Measurements from ENCODE around the gene CLECL1.

Gene CLECL1

DNA sequence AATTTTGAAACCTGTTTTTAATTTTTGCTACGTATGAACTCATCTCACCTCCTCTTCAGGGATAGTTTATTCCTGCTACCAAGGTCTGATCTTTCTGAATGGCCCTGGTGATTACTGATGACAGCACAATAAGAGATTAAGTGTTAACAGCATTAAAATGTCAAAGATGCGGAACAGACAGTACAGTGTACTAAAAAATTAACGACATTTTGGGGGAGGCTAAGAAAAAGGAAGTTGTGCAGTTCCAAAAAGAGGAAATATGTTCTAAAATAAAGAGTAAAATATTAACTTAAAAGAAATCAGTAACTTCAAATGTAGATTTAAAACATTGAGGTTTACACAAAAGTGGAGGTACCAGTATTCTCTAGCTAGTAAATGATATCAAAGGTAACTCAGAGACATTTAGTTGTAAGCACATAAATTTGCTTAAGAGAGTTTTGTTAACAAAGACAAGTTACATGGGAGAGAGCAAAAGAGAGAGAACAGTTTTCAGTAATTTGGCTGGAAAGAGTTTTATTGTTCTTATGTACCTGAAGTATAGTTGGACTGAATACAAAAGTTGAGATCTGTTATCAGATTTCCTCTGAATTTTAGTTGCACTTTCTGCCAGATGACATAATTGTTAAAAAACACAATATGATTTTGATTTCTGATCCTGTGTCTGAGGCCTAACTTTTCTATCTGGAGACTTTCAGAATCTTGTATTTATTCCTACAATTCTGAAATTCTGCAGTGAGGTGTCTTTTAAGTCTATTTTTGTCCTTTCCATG is 4.2 kb upstream of the CLECL1 start:
- H3K4me3 ChIP-seq (ENCODE audit: low read depth, low read length), result no peak overlapping the region
- H2AFZ ChIP-seq (ENCODE audit: low read length, unreplicated experiment), result no peak overlapping the region
- no peaks in the 10 kb centered on the region; the same call in 1 of the 2 replicates for H3K27me3 ChIP-seq (ENCODE audit: insufficient read depth, low read length)
- H3K36me3 ChIP-seq (ENCODE audit: insufficient read depth, low read length), result no peaks in the 10 kb centered on the region
- H3K27ac ChIP-seq (ENCODE audit: low read depth, low read length), result no peak overlapping the region
- no peaks in the 10 kb centered on the region for H3K79me2 ChIP-seq (ENCODE audit: control insufficient read depth, insufficient read depth, low read length, unreplicated experiment)
- H3K4me1 ChIP-seq (ENCODE audit: control insufficient read depth, insufficient read depth, low read length, unreplicated experiment), result no peaks in the 10 kb centered on the region

DNA sequence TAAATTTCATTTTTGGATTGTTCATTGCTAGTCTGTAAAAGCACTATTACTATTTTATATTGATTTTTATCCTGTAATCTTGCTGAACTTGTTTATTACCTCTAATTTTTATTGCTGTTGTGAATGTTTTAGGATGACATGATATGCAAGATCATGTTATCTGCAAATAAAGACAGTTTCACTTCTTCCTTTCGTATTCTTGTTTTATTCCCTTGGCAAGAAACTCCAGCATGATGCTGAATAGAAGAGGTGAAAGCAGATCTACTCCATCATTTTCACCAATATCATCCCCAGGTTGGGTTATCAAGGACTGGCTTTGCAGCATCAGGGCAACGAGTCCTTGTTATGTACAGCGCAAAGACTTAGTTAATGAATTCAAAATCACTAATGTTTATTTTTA is 2.7 kb upstream of the CLECL1 start:
- no peak overlapping the region for H2AFZ ChIP-seq (ENCODE audit: low read length, unreplicated experiment)
- no peak overlapping the region for H3K4me3 ChIP-seq (ENCODE audit: low read depth, low read length)
- H3K36me3 ChIP-seq (ENCODE audit: insufficient read depth, low read length), result no peaks in the 10 kb centered on the region
- H3K4me1 ChIP-seq (ENCODE audit: control insufficient read depth, insufficient read depth, low read length, unreplicated experiment), result no peaks in the 10 kb centered on the region
- no peaks in the 10 kb centered on the region for H3K79me2 ChIP-seq (ENCODE audit: control insufficient read depth, insufficient read depth, low read length, unreplicated experiment)
- H3K27me3 ChIP-seq (ENCODE audit: insufficient read depth, low read length), result no peaks in the 10 kb centered on the region; the same call in 1 of the 2 replicates
- no peak overlapping the region for H3K27ac ChIP-seq (ENCODE audit: low read depth, low read length)

DNA sequence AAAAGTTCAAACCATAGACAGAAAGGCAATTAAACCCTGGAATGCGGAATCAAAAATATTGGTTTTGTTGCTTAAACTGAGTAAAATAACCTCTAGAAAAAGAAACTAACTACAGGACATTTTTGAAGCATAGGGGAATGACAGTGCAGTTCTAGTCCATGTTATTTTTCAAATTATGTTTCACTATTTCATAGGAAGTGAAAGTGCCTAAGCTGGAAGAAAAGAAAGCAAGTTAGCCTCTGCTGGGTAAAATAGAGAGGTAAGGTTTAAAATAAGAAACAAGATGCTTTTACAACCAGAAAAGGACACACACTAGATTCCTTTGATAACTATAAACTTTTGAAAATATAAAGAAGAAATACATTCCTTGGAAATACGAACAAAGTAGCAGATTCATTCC is 1.1 kb downstream of the CLECL1 start:
- peak overlapping the region; percentile 15; the same call in 1 of the 2 replicates for H3K4me3 ChIP-seq (ENCODE audit: low read depth, low read length)
- H3K36me3 ChIP-seq (ENCODE audit: insufficient read depth, low read length), result no peaks in the 10 kb centered on the region
- no peak overlapping the region for H3K27ac ChIP-seq (ENCODE audit: low read depth, low read length)
- H3K79me2 ChIP-seq (ENCODE audit: control insufficient read depth, insufficient read depth, low read length, unreplicated experiment), result no peaks in the 10 kb centered on the region
- no peaks in the 10 kb centered on the region for H3K27me3 ChIP-seq (ENCODE audit: insufficient read depth, low read length)
- peak overlapping the region; percentile 72 for H2AFZ ChIP-seq (ENCODE audit: low read length, unreplicated experiment)
- H3K4me1 ChIP-seq (ENCODE audit: control insufficient read depth, insufficient read depth, low read length, unreplicated experiment), result no peaks in the 10 kb centered on the region

DNA sequence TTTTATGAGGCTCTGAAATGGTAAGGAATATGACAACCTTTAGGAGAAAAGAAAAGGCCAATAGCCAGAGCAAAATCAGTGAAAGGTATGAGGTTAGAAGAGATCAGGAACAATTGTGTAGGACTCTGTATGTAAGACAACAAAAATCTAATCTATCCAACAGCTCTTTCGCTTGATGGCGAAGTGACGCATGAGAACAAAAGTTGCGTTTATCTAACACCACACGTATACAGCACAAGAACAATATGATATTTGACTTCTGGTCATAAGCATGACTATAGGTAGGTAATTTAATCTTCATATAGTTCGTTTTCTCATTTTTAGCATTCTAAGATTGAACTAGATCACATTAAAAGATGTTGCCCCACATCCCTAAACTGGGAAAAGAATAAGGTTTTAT is 1.5 kb downstream of the CLECL1 start:
- H3K27me3 ChIP-seq (ENCODE audit: insufficient read depth, low read length), result no peaks in the 10 kb centered on the region
- H3K36me3 ChIP-seq (ENCODE audit: insufficient read depth, low read length), result no peaks in the 10 kb centered on the region
- H3K27ac ChIP-seq (ENCODE audit: low read depth, low read length), result no peak overlapping the region
- H3K4me1 ChIP-seq (ENCODE audit: control insufficient read depth, insufficient read depth, low read length, unreplicated experiment), result no peaks in the 10 kb centered on the region
- no peaks in the 10 kb centered on the region for H3K79me2 ChIP-seq (ENCODE audit: control insufficient read depth, insufficient read depth, low read length, unreplicated experiment)
- peak overlapping the region; percentile 15; the same call in 1 of the 2 replicates for H3K4me3 ChIP-seq (ENCODE audit: low read depth, low read length)
- peak overlapping the region; percentile 72 for H2AFZ ChIP-seq (ENCODE audit: low read length, unreplicated experiment)

DNA sequence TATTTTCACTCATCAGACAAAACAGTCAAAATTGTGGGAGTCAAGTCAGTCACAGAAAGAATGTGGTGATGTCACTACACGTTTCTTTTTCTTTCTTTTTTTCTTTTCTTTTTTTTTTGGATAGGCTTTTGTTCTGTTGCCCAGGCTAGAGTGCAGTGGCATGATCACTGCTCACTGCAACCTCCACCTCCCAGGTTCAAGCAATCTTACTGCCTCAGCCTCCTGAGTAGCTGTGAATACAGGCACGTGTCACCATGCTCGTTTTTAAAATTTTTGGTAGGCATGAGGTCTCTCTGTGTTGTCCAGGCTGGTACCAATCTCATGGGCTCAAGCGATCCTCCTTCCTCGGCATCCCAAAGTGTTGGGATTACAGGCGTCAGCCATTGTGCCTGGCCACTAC is 2.3 kb downstream of the CLECL1 start:
- Histone ChIP-seq H3K36me3 (ENCODE audit: insufficient read depth, low read length) (no peaks in the 10 kb centered on the region), H2AFZ (ENCODE audit: low read length, unreplicated experiment) (no peak overlapping the region), H3K79me2 (ENCODE audit: control insufficient read depth, insufficient read depth, low read length, unreplicated experiment) (no peaks in the 10 kb centered on the region), H3K27ac (ENCODE audit: low read depth, low read length) (no peak overlapping the region), H3K4me3 (ENCODE audit: low read depth, low read length) (no peak overlapping the region), H3K27me3 (ENCODE audit: insufficient read depth, low read length) (no peaks in the 10 kb centered on the region), H3K4me1 (ENCODE audit: control insufficient read depth, insufficient read depth, low read length, unreplicated experiment) (no peaks in the 10 kb centered on the region)

DNA sequence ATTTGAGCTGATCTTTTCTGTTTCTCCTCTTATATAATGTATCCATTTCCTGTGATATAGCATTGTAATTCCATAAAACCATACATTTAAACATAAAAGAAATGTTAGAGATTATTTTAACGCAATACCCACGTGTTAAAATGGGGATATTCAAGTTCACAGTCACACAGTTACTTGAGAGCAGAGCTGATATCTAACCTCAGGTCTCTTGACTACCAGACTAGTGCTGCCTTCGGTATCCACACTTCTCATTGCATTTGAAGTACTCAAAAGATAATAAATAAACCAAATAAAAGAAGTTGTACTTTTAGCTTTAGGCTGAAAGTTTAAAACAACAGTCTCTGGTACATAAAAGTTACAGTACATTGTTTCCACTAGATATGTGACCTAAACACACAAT is 2.9 kb downstream of the CLECL1 start:
- Histone ChIP-seq H3K27me3 (ENCODE audit: insufficient read depth, low read length) (no peaks in the 10 kb centered on the region), H2AFZ (ENCODE audit: low read length, unreplicated experiment) (no peak overlapping the region), H3K4me1 (ENCODE audit: control insufficient read depth, insufficient read depth, low read length, unreplicated experiment) (no peaks in the 10 kb centered on the region), H3K79me2 (ENCODE audit: control insufficient read depth, insufficient read depth, low read length, unreplicated experiment) (no peaks in the 10 kb centered on the region), H3K27ac (ENCODE audit: low read depth, low read length) (no peak overlapping the region), H3K4me3 (ENCODE audit: low read depth, low read length) (no peak overlapping the region), H3K36me3 (ENCODE audit: insufficient read depth, low read length) (no peaks in the 10 kb centered on the region)

DNA sequence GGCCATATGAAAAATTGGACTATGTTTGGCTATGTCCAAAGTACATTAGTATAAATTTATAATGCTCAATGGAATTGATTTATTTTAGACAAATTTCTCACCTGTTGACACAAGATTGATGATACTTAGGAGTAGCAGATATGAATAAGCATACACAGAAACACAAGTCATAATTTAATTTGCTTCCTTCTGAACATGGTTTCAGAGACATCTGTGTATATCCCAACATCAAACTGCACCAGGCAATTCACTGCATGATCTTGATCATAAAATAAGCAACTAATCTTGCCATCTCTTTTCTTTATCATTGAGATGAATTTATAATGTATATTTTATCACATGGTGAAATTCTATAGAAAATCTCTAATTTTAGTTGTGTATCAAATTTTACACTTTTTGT is 3.8 kb downstream of the CLECL1 start:
- H3K4me3 ChIP-seq (ENCODE audit: low read depth, low read length), result no peak overlapping the region
- H3K79me2 ChIP-seq (ENCODE audit: control insufficient read depth, insufficient read depth, low read length, unreplicated experiment), result no peaks in the 10 kb centered on the region
- H3K27ac ChIP-seq (ENCODE audit: low read depth, low read length), result no peak overlapping the region
- H3K36me3 ChIP-seq (ENCODE audit: insufficient read depth, low read length), result no peaks in the 10 kb centered on the region
- H3K4me1 ChIP-seq (ENCODE audit: control insufficient read depth, insufficient read depth, low read length, unreplicated experiment), result no peaks in the 10 kb centered on the region
- H2AFZ ChIP-seq (ENCODE audit: low read length, unreplicated experiment), result no peak overlapping the region
- no peaks in the 10 kb centered on the region for H3K27me3 ChIP-seq (ENCODE audit: insufficient read depth, low read length)

DNA sequence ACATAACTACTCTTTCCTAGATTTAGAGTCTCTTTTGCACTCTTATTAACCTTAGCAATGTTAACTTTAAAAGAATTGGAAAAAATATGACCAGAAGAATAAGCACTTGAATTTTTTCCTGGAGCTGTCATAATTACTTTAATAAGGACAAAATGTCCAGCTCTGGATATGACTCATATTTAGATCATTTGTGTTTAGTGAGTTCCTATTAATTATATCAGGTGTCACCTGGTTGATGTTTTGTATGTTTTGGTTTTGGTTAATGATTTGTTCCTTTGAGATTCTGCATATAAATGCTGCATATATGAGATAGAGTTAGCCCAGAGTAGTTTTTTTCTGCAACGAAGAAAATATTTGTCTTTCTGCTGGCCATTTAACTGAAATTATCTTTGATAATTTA is 5.1 kb downstream of the CLECL1 start:
- no peaks in the 10 kb centered on the region for H3K79me2 ChIP-seq (ENCODE audit: control insufficient read depth, insufficient read depth, low read length, unreplicated experiment)
- H3K4me3 ChIP-seq (ENCODE audit: low read depth, low read length), result no peak overlapping the region
- H2AFZ ChIP-seq (ENCODE audit: low read length, unreplicated experiment), result no peak overlapping the region
- H3K4me1 ChIP-seq (ENCODE audit: control insufficient read depth, insufficient read depth, low read length, unreplicated experiment), result no peaks in the 10 kb centered on the region
- no peaks in the 10 kb centered on the region for H3K36me3 ChIP-seq (ENCODE audit: insufficient read depth, low read length)
- H3K27me3 ChIP-seq (ENCODE audit: insufficient read depth, low read length), result no peaks in the 10 kb centered on the region
- no peak overlapping the region for H3K27ac ChIP-seq (ENCODE audit: low read depth, low read length)

DNA sequence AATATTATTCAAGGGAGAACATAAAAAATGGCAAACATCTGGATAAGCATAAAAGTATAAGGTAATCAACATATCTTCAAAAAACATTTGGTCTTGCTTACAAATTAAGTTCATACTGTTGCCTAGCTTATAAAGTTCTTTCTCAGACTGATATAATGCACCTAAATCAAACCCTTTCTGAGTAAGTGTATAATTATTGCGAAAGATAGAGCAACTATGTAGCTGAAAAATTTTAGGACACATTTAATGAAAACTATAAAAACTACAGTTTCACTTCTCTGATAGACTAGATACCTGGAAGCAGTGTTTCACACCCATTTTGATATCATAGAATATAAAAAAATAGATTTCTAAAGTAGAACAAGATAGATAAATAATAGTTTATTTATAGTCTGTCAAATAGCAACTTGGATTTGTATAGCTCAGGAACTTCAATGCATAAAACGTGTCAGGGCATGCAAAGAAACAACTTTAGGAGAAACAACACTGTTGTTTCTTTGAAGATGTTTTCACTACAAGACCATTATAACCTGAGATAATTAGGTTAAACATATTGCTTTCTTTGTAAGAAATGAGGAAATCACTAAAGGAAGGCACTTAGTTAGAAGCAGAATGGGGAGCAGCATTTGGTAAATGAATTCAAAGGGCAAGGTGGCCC is 7.6 kb downstream of the CLECL1 start:
- Histone ChIP-seq H3K4me1 (ENCODE audit: control insufficient read depth, insufficient read depth, low read length, unreplicated experiment) (no peaks in the 10 kb centered on the region), H3K27ac (ENCODE audit: low read depth, low read length) (no peak overlapping the region), H3K4me3 (ENCODE audit: low read depth, low read length) (no peak overlapping the region), H3K79me2 (ENCODE audit: control insufficient read depth, insufficient read depth, low read length, unreplicated experiment) (no peaks in the 10 kb centered on the region), H3K36me3 (ENCODE audit: insufficient read depth, low read length) (no peaks in the 10 kb centered on the region), H3K27me3 (ENCODE audit: insufficient read depth, low read length) (no peaks in the 10 kb centered on the region), H2AFZ (ENCODE audit: low read length, unreplicated experiment) (no peak overlapping the region)

DNA sequence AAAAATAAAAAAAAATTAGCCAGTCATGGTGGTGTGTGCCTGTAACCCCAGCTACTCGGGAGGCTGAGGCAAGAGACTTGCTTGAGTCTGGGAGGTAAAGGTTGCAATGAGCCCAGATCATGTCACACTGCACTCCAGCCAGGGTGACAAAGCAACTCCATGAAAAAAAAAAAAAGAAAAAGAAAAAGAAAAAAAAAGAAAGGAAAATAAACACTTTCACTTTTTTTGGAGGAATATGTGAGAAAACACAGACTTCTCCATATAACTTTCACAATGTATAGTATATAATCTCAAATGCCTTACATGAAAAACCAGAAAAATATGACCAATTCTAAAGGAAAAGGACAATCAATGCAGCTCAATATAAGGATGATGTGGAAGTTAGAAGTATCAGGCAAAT is 8.9 kb downstream of the CLECL1 start:
- Histone ChIP-seq H3K36me3 (ENCODE audit: insufficient read depth, low read length) (no peaks in the 10 kb centered on the region), H3K79me2 (ENCODE audit: control insufficient read depth, insufficient read depth, low read length, unreplicated experiment) (no peaks in the 10 kb centered on the region), H3K27me3 (ENCODE audit: insufficient read depth, low read length) (no peaks in the 10 kb centered on the region), H3K4me3 (ENCODE audit: low read depth, low read length) (no peak overlapping the region), H3K27ac (ENCODE audit: low read depth, low read length) (no peak overlapping the region), H3K4me1 (ENCODE audit: control insufficient read depth, insufficient read depth, low read length, unreplicated experiment) (no peaks in the 10 kb centered on the region), H2AFZ (ENCODE audit: low read length, unreplicated experiment) (no peak overlapping the region)

Measured in ACC112 (cell line).